Nephron (organoid): Measurements from ENCODE around the gene BTBD7.
A peak's percentile ranks its signal among the peaks of the same experiment; 100 is the strongest.

ENCODE experiments used
- H3K27ac Mint-ChIP-seq, 3 experiments: 2 replicates each; pipeline ENCODE4 v1.8.0; 2020; ENCODE audit warnings: mixed read lengths in 3 of 3, mild to moderate bottlenecking in 2 of 3, moderate library complexity in 1 of 3
- H3K27me3 Mint-ChIP-seq: 2 replicates; pipeline ENCODE4 v1.8.0; 2021; ENCODE audit warnings: low read depth, mild to moderate bottlenecking, moderate library complexity, mixed read lengths
- H3K36me3 Mint-ChIP-seq: 2 replicates; pipeline ENCODE4 v1.8.0; 2020; ENCODE audit warnings: low read depth, mixed read lengths
- H3K4me1 Mint-ChIP-seq: 2 replicates; pipeline ENCODE4 v1.8.0; 2020; ENCODE audit warnings: mixed read lengths
- H3K4me3 Mint-ChIP-seq, 3 experiments: 2 replicates each; pipeline ENCODE4 v1.8.0; 2020; ENCODE audit warnings: mild to moderate bottlenecking in 3 of 3, mixed read lengths in 3 of 3, moderate library complexity in 2 of 3
- H3K9me3 Mint-ChIP-seq: 2 replicates; pipeline ENCODE4 v1.8.0; 2020; ENCODE audit warnings: mixed read lengths
- TF ChIP-seq, protein P1 (sequence below), 3 experiments: fragments of 200-600 bp; sonication (generic); IDR thresholded peaks; one replicate each; pipeline ENCODE4 v1.5.0; 2021; ENCODE audit warnings: antibody characterized with exemption in 3 of 3; ENCODE audit not compliant: unreplicated experiment in 3 of 3

Gene BTBD7

DNA sequence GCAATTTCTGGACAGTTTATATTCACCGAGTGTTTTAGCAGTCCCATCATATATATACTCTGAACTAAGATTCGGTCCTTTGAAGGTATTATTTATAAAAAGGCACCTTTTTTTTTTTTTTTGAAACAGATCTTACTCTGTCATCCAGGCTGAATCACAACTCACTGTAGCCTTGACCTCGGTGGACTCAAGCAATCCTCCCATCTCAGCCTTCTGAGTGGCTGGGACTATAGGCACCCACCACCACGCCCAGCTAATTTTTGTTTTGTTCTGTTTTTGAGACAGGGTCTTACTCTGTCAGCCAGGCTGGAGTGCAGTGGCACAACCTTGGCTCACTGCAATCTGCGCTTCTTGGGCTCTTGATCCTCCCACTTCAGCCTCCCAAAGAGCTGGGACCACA, 52.1 kb downstream of the BTBD7 start:
- Mint-ChIP-seq H3K36me3 (peaks cover 21% of the 10 kb centered on the region), H3K27ac (no peak overlapping the region), H3K27me3 (no peaks in the 10 kb centered on the region), H3K4me1 (peaks cover 11% of the 10 kb centered on the region), H3K9me3 (no peaks in the 10 kb centered on the region), H3K4me3 (no peak overlapping the region)
- TF ChIP-seq, protein P1, sequence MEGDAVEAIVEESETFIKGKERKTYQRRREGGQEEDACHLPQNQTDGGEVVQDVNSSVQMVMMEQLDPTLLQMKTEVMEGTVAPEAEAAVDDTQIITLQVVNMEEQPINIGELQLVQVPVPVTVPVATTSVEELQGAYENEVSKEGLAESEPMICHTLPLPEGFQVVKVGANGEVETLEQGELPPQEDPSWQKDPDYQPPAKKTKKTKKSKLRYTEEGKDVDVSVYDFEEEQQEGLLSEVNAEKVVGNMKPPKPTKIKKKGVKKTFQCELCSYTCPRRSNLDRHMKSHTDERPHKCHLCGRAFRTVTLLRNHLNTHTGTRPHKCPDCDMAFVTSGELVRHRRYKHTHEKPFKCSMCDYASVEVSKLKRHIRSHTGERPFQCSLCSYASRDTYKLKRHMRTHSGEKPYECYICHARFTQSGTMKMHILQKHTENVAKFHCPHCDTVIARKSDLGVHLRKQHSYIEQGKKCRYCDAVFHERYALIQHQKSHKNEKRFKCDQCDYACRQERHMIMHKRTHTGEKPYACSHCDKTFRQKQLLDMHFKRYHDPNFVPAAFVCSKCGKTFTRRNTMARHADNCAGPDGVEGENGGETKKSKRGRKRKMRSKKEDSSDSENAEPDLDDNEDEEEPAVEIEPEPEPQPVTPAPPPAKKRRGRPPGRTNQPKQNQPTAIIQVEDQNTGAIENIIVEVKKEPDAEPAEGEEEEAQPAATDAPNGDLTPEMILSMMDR (IDR thresholded peaks at IDR 0.05; ENCODE audit: unreplicated experiment in 3 of 3): no peak

DNA sequence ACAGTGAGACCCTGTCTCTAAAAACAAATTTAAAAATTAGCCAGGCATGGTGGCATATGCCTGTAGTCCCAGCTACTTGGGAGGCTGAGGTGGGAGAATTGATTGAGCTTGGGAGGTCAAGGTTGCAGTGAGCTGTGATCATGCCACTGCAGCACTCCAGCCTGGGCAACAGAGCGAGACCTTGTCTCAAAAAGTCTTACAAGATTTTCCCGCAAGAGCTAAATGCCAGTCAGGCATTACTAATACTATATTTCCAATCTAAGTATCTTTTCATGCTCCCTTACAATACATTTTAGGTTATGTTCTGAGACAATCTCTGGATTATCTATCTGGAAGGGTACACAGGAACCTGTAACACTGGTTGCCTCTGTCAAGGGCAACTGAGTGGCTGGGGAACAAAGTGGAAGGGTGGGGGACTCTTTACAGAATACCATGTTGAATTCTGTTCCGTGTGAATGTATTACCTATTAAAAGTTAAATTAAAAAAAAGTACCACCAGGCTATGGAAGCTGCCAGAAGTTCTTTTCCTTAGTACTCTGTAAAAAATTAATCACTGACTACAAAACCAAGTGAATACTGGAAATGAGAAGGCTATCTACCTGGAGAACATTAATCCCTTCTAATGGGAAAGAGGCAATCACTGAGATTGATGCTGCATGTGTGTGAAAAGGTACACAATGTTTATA, 56.7 kb downstream of the BTBD7 start:
- TF ChIP-seq, protein P1 (IDR thresholded peaks at IDR 0.05; ENCODE audit: unreplicated experiment in 3 of 3): no peak
- no peaks in the 10 kb centered on the region for H3K9me3 Mint-ChIP-seq
- H3K27ac Mint-ChIP-seq: peak overlapping the region; percentile 90 to 93 (median 92)
- no peaks in the 10 kb centered on the region for H3K27me3 Mint-ChIP-seq
- H3K36me3 Mint-ChIP-seq: peaks cover 42% of the 10 kb centered on the region
- no peak overlapping the region for H3K4me3 Mint-ChIP-seq
- H3K4me1 Mint-ChIP-seq: no peaks in the 10 kb centered on the region

DNA sequence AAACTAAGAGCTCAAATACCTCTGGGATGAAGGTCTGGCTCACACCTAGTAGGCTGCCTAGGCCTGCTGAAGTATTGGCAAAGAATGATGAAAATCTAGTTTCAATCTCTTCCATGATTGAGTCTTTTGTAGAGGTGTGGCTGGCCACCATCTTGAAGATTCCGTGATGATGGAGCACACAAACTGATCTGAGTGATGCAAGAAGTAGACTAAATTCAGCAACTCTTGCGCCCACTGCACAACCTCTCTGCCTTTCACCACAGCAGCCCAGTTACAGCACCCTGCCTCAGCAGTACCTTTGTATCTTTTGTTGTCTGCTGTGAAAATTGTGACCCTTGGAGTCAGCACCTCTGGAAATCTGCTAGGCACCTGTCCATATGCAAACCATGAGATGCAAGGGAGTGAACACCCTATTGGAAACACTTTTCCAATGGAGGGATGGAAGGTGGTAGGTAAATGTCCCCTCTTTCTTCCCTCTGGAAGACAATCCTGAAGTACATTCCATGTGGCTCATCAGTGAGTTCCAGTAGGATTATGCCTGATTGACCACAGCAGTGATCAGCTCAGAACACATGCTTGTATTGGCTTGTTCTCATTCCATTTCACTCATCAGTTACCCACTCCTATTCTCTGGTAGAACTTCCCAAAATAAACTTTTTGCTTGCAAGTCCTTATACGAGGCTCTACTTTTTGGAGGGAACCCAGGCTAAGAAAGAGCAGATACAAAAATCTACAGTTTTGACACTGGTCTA, 58.6 kb downstream of the BTBD7 start:
- Mint-ChIP-seq H3K4me1 (no peaks in the 10 kb centered on the region), H3K27ac (no peak overlapping the region), H3K4me3 (no peak overlapping the region), H3K9me3 (no peaks in the 10 kb centered on the region), H3K27me3 (no peaks in the 10 kb centered on the region), H3K36me3 (peaks cover 36% of the 10 kb centered on the region)
- TF ChIP-seq, protein P1 (IDR thresholded peaks at IDR 0.05; ENCODE audit: unreplicated experiment in 3 of 3): no peak

DNA sequence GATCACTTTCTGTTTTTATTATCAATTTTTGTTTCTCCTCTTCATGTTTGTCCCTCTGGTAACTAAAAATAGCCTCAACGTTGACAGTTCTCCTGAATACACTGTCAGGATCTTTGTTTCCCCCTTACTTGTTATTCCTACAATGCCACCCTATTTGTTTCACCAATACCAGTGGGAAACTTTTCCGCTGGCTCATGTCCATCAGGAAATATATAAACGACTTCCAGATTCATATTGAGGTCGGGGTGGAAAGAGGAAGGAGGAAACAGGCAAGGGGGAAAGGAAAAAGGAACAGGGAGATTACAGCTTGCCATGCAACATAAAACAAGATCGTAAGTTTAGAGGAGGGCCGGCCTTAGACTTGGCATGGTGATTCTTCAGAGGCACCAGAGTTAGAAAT, 61.7 kb downstream of the BTBD7 start:
- peaks cover 28% of the 10 kb centered on the region for H3K36me3 Mint-ChIP-seq
- no peaks in the 10 kb centered on the region for H3K9me3 Mint-ChIP-seq
- H3K4me1 Mint-ChIP-seq: no peaks in the 10 kb centered on the region
- H3K4me3 Mint-ChIP-seq: no peak overlapping the region
- no peaks in the 10 kb centered on the region for H3K27me3 Mint-ChIP-seq
- TF ChIP-seq, protein P1 (IDR thresholded peaks at IDR 0.05; ENCODE audit: unreplicated experiment in 3 of 3): no peak
- peak overlapping the region in 2 of 3 experiments; percentile 4 to 7 for H3K27ac Mint-ChIP-seq

DNA sequence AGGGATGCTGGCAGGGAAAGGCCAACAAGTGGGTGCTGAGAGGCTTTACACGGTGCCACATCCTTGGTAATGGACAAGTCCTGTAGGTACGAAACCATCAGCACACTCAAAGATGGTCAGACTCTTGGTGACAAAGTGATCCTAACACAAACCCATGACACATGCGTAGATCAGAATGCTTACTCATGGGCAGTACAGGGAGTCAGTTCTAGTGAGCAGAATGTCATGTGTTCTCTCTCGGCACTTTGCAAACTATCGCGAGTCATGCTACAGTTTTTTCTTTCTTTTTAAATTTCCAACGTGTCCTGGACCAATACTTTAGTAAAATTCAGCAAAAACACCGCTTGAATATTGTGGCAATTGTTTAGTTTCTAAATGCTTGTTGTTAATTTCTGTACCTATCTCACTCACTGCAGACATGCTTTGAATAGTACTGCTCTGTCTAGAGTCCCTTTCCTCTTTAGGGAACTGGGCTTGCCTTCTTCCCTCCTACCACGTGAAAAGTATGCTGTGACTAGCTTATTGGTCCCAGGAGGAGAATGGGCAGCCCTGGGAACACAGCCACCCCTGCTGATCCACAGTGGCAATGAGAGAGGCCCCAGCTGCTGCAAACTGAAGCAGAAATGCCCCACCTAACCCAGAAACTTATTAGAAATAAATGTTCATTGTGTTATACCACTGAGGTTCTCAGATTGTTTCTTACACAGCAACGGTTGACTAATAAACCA, 63.3 kb downstream of the BTBD7 start:
- no peaks in the 10 kb centered on the region for H3K9me3 Mint-ChIP-seq
- peaks cover 21% of the 10 kb centered on the region for H3K36me3 Mint-ChIP-seq
- H3K4me3 Mint-ChIP-seq: no peak overlapping the region
- no peaks in the 10 kb centered on the region for H3K27me3 Mint-ChIP-seq
- H3K27ac Mint-ChIP-seq: peak overlapping the region in 1 of 3 experiments; percentile 4
- H3K4me1 Mint-ChIP-seq: no peaks in the 10 kb centered on the region
- TF ChIP-seq, protein P1 (IDR thresholded peaks at IDR 0.05; ENCODE audit: unreplicated experiment in 3 of 3): no peak
